A673 (cell line): ENCODE measurements around the gene STIP1. TPM values are rescaled to one million over a fixed set of nuclear protein-coding genes. Genes with fewer than 3 reads are reported as not detected.

Source experiments
- BruUV-seq: library from RNA; stranded (reverse); fragments of 400-500 nt; replicated peaks from 2 replicates; lab custom pipeline; 2021; lab: Mats Ljungman, UMichigan
- CTCF ChIA-PET: fragments of 300-600 bp; sonication (Branson Sonifier 250); formaldehyde crosslinking; loops from one replicate; lab custom pipeline; 2022; ENCODE audit warnings: antibody characterized with exemption; lab: Charles Lee
- POLR2A ChIA-PET: fragments of 300-600 bp; sonication (Branson Sonifier 250); formaldehyde crosslinking; loops from one replicate; lab custom pipeline; 2022; ENCODE audit warnings: antibody characterized with exemption; ENCODE audit not compliant: low non-redundant PET; lab: Charles Lee
- DNase-seq: peaks from one replicate; pipeline ENCODE4 v3.0.0-alpha.2; 2015; ENCODE audit warnings: low spot score
- H3K27ac ChIP-seq: fragments of 200-600 bp; sonication (generic); 2 replicates; pipeline ENCODE4 v1.5.1; 2016; ENCODE audit warnings: mixed run types, low read depth, mild to moderate bottlenecking, mixed read lengths, antibody characterized with exemption, low read length; ENCODE audit not compliant: poor library complexity, severe bottlenecking
- H3K27me3 ChIP-seq: fragments of 200-600 bp; sonication (generic); replicated peaks from 2 replicates; pipeline ENCODE4 v1.6.1; 2017; ENCODE audit warnings: mixed run types, low read depth, mild to moderate bottlenecking, mixed read lengths, antibody characterized with exemption, low read length; ENCODE audit not compliant: insufficient read depth, poor library complexity
- H3K36me3 ChIP-seq: fragments of 200-600 bp; sonication (generic); 2 replicates; pipeline ENCODE4 v1.6.1; 2016; ENCODE audit warnings: mixed run types, mild to moderate bottlenecking, mixed read lengths, antibody characterized with exemption, low read length; ENCODE audit not compliant: insufficient read depth, poor library complexity, severe bottlenecking
- H3K4me1 ChIP-seq: fragments of 200-600 bp; sonication (generic); 2 replicates; pipeline ENCODE4 v1.6.1; 2017; ENCODE audit warnings: mixed run types, mild to moderate bottlenecking, mixed read lengths, antibody characterized with exemption, low read length; ENCODE audit not compliant: insufficient read depth, poor library complexity, severe bottlenecking
- H3K4me3 ChIP-seq: fragments of 200-600 bp; sonication (generic); 2 replicates; pipeline ENCODE4 v1.5.1; 2016; ENCODE audit warnings: low read depth, mixed run types, mild to moderate bottlenecking, mixed read lengths, low read length; ENCODE audit not compliant: poor library complexity, severe bottlenecking
- H3K9me3 ChIP-seq: fragments of 200-600 bp; sonication (generic); 2 replicates; pipeline ENCODE4 v1.6.1; 2016; ENCODE audit warnings: mixed run types, low read depth, mild to moderate bottlenecking, mixed read lengths, antibody characterized with exemption, low read length; ENCODE audit not compliant: poor library complexity, severe bottlenecking
- EZH2 ChIP-seq: fragments of 200-600 bp; sonication (generic); IDR thresholded peaks from 2 replicates; pipeline ENCODE4 v1.6.1; 2017; ENCODE audit warnings: borderline replicate concordance, low read depth, mild to moderate bottlenecking, mixed read lengths, antibody characterized with exemption, low read length; ENCODE audit not compliant: poor library complexity, severe bottlenecking
- intact Hi-C: fragments of 100-400 bp; cut with micrococcal nuclease; formaldehyde crosslinking; loops from one replicate; pipeline ENCODE4 v1.10.0; 2022; ENCODE audit not compliant: unreplicated experiment
- total RNA-seq: library from RNA; stranded (reverse); gene quantifications from 2 replicates; pipeline ENCODE4 v1.2.3, GENCODE V29; 2021
- TF ChIP-seq, protein P1 (sequence below): fragments of 300-800, 200-600 bp; sonication (generic); conservative IDR thresholded peaks from 2 replicates; pipeline ENCODE4 v1.5.1; 2017; ENCODE audit warnings: low read depth, mild to moderate bottlenecking, antibody characterized with exemption, low read length, moderate library complexity, mixed read lengths

Gene STIP1
- total RNA-seq, 1 experiment from 2014 or later = 577 TPM

DNA sequence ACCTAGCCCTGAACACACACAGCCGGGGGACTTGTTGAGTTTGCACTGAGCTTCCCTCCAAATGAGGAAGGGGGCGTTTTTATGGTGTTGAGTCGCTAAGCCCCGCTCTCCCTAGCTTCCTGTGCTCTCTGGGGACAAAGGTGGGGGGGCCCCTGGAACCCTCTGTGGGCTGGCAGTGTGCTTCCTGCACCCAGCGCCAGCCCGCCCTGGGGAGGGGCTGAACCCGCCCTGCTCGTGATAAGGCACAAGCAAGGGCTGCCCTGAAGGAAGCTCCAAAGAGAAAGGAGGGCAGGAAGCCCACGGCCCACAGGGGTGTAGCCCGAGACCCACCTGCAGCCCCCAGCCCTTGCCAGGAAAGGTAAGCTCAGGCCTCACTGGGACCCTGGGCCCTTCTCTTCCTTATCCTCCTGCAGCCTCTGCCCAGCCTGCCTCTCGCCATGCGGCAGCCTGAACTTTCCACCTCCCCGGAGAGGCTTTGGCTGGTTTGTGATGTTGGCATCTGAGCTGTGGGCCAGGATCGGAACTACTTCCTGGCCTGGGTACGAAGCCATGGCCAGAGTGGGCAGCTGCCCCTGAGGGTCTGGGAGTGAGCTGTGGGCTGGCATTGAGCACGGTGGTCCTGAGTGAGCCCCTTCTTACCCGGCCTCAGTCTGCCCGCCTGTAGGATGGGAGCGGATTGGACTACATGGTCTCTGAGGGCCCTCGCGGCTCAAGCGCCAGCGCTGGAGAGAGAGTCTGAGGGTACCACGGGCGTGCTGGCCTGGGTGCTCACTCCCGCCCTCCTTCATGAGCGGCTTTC is 20.7 kb downstream of the STIP1 start, which contains the start of gene FERMT3:
Gene FERMT3 (plus strand): TSS at position 265 of the 799 bp plus-strand sequence. CDS start 644 bp downstream, outside the sequence.
- Histone ChIP-seq H3K36me3 (peaks cover 42% of the 10 kb centered on the region), H3K4me3 (peak within 1 kb of the TSS; percentile 40)
- POLR2A ChIA-PET = interaction anchor here (1.8 to 2.4 kb wide), 2 partner anchors 21 kb away, joined by 5 to 6 read pairs; partner anchors contain the start of gene STIP1

DNA sequence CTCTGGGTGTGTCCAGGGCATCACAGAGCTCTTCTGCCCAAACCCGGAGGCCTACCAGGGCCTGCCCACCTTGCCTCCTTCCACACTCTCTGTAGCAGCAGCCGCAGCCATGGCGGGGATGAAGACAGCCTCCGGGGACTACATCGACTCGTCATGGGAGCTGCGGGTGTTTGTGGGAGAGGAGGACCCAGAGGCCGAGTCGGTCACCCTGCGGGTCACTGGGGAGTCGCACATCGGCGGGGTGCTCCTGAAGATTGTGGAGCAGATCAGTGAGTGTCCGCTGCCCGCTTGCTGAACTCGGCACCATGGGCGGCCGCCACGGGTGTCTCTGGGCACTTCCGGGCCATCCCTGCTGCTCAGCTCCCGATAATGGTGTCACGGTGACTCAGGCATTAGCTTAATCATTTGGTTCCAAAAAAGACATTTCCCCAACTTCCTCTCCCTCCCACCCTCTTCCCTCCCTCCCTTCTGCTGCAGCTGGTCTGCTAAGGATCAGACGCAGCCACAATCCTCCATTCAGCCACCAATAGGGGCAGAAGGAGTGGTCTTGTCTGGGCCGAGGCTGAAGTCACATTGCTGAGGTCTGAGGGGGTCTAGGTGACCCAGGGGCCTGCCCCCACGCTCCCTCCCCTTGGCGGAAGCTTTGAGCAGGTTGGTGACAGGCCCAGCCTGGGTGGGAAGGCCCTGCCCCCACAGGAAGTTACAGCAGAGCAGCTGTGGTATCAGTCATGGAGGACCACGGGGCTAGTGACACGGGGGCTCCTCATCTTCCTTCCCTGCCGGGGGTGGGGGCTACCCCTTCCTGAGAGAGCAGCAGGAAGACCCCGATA is 21.5 kb downstream of the STIP1 start:
- Histone ChIP-seq H3K27me3 (no peaks in the 10 kb centered on the region), H3K27ac (peak overlapping the region; percentile 93), H3K9me3 (no peaks in the 10 kb centered on the region), H3K4me1 (peaks cover 63% of the 10 kb centered on the region), H3K4me3 (peak overlapping the region; percentile 40), H3K36me3 (peaks cover 37% of the 10 kb centered on the region)
- DNase-seq = peak; percentile 98
- no peak for TF ChIP-seq EZH2
- TF ChIP-seq, protein P1, sequence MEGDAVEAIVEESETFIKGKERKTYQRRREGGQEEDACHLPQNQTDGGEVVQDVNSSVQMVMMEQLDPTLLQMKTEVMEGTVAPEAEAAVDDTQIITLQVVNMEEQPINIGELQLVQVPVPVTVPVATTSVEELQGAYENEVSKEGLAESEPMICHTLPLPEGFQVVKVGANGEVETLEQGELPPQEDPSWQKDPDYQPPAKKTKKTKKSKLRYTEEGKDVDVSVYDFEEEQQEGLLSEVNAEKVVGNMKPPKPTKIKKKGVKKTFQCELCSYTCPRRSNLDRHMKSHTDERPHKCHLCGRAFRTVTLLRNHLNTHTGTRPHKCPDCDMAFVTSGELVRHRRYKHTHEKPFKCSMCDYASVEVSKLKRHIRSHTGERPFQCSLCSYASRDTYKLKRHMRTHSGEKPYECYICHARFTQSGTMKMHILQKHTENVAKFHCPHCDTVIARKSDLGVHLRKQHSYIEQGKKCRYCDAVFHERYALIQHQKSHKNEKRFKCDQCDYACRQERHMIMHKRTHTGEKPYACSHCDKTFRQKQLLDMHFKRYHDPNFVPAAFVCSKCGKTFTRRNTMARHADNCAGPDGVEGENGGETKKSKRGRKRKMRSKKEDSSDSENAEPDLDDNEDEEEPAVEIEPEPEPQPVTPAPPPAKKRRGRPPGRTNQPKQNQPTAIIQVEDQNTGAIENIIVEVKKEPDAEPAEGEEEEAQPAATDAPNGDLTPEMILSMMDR = no peak
- intact Hi-C loops = loop anchor here (5.0 kb wide), 1 partner anchor 40 kb away; the partner anchor contains the start of gene PPP1R14B
- BruUV-seq = no TSS peak
- ChIA-PET POLR2A (interaction anchor here (0.6 to 1.8 kb wide), 2 partner anchors 22 to 89 kb away, joined by 4 to 5 read pairs; partner anchors contain the start of gene STIP1), CTCF (interaction anchor here (0.5 to 4.6 kb wide), 8 partner anchors 20 to 242 kb away, joined by 3 to 33 read pairs (median 5); partner anchors contain the start of genes CATSPERZ, DNAJC4 and ESRRA)

More for the DNA sequence above, 20.7 kb downstream of the STIP1 start, which contains the start of gene FERMT3:
- peak; percentile 87 for DNase-seq
- Histone ChIP-seq H3K27me3 (no peaks in the 10 kb centered on the region), H3K9me3 (no peaks in the 10 kb centered on the region), H3K4me1 (peaks cover 63% of the 10 kb centered on the region), H3K27ac (peak within 1 kb of the TSS; percentile 93)
- TF ChIP-seq, protein P1 = 0 out of 2 replicates have a peak, but pooled peaks have one; percentile 23
- no peak for TF ChIP-seq EZH2
- CTCF ChIA-PET = interaction anchor here (0.5 to 4.6 kb wide), 8 partner anchors 19 to 243 kb away, joined by 3 to 33 read pairs (median 5); partner anchors contain the start of genes CATSPERZ, ESRRA, NUDT22 and TRPT1
- BruUV-seq = TSS peak; percentile 77
- intact Hi-C loops = loop anchor here (5.0 kb wide), 1 partner anchor 41 kb away; the partner anchor contains the start of gene PPP1R14B
